ENCODE measurements around the gene PLA2G1B.

The PLA2G1B gene

GRCh38 chr12:120367233-120367923 lies 39.8 kb upstream of the PLA2G1B start:
- no peaks in the 10 kb centered on the region for H3K79me2 ChIP-seq (ENCODE audit: low read length)
- H3F3A ChIP-seq (ENCODE audit: insufficient read depth, low read length) = no peaks in the 10 kb centered on the region
- no peak overlapping the region for H3K9ac ChIP-seq (ENCODE audit: low read length)
- TF ChIP-seq EZH2phosphoT487 (IDR thresholded peaks at IDR 0.05; ENCODE audit: low read length) (no peak), CTCF (IDR thresholded peaks at IDR 0.05; ENCODE audit: low read length) (peak; percentile 28), EZH2 (optimal IDR thresholded peaks at IDR 0.05; ENCODE audit: low read depth, low read length) (no peak)
- no peaks in the 10 kb centered on the region for H3K9me2 ChIP-seq (replicated peaks; ENCODE audit: insufficient read depth, low read length)
- no peaks in the 10 kb centered on the region for H4K20me1 ChIP-seq (ENCODE audit: insufficient read depth, low read length)
- no peaks in the 10 kb centered on the region for H3K4me1 ChIP-seq (ENCODE audit: low read length)
- no peak for DNase-seq
- H2AFZ ChIP-seq (ENCODE audit: low read length) = no peak overlapping the region
- H3K4me3 ChIP-seq (ENCODE audit: low read length) = no peak overlapping the region
- no peak overlapping the region for H3K27ac ChIP-seq (ENCODE audit: low read length)
- H3K9me3 ChIP-seq (replicated peaks; ENCODE audit: insufficient read depth, low read length) = no peaks in the 10 kb centered on the region
- H3K27me3 ChIP-seq (replicated peaks; ENCODE audit: insufficient read depth, low read length) = peaks cover 59% of the 10 kb centered on the region
- H3K36me3 ChIP-seq (replicated peaks; ENCODE audit: insufficient read depth, low read length) = no peaks in the 10 kb centered on the region
- H3K4me2 ChIP-seq (ENCODE audit: low read depth, low read length) = no peak overlapping the region

- no peak for DNase-seq
- H3K79me2 ChIP-seq (ENCODE audit: low read length) = no peaks in the 10 kb centered on the region
- H3K4me2 ChIP-seq (ENCODE audit: low read depth, low read length) = no peak overlapping the region
- no peak overlapping the region for H3K4me3 ChIP-seq (ENCODE audit: low read length)
- no peaks in the 10 kb centered on the region for H3K4me1 ChIP-seq (ENCODE audit: low read length)
- H2AFZ ChIP-seq (ENCODE audit: low read length) = no peak overlapping the region
- no peaks in the 10 kb centered on the region for H3K9me3 ChIP-seq (replicated peaks; ENCODE audit: insufficient read depth, low read length)
- TF ChIP-seq CTCF (IDR thresholded peaks at IDR 0.05; ENCODE audit: low read length) = no peak
- TF ChIP-seq EZH2phosphoT487 (IDR thresholded peaks at IDR 0.05; ENCODE audit: low read length) = no peak
- no peak for TF ChIP-seq EZH2 (optimal IDR thresholded peaks at IDR 0.05; ENCODE audit: low read depth, low read length)
- no peaks in the 10 kb centered on the region for H3K9me2 ChIP-seq (replicated peaks; ENCODE audit: insufficient read depth, low read length)
- no peaks in the 10 kb centered on the region for H4K20me1 ChIP-seq (ENCODE audit: insufficient read depth, low read length)
- H3K27me3 ChIP-seq (replicated peaks; ENCODE audit: insufficient read depth, low read length) = peaks cover 56% of the 10 kb centered on the region
- no peaks in the 10 kb centered on the region for H3K36me3 ChIP-seq (replicated peaks; ENCODE audit: insufficient read depth, low read length)
- H3K27ac ChIP-seq (ENCODE audit: low read length) = no peak overlapping the region
- no peak overlapping the region for H3K9ac ChIP-seq (ENCODE audit: low read length)
- no peaks in the 10 kb centered on the region for H3F3A ChIP-seq (ENCODE audit: insufficient read depth, low read length)
Observed at GRCh38 chr12:120366845-120367232, 39.3 kb upstream of the PLA2G1B start.

GRCh38 chr12:120366341-120366705 lies 38.7 kb upstream of the PLA2G1B start:
- no peak for DNase-seq
- H3K9ac ChIP-seq (ENCODE audit: low read length) = no peak overlapping the region
- no peak overlapping the region for H3K4me2 ChIP-seq (ENCODE audit: low read depth, low read length)
- peaks cover 52% of the 10 kb centered on the region for H3K27me3 ChIP-seq (replicated peaks; ENCODE audit: insufficient read depth, low read length)
- H3K4me1 ChIP-seq (ENCODE audit: low read length) = no peaks in the 10 kb centered on the region
- no peaks in the 10 kb centered on the region for H3K79me2 ChIP-seq (ENCODE audit: low read length)
- no peaks in the 10 kb centered on the region for H3K36me3 ChIP-seq (replicated peaks; ENCODE audit: insufficient read depth, low read length)
- TF ChIP-seq EZH2 (optimal IDR thresholded peaks at IDR 0.05; ENCODE audit: low read depth, low read length) (no peak), CTCF (IDR thresholded peaks at IDR 0.05; ENCODE audit: low read length) (no peak), EZH2phosphoT487 (IDR thresholded peaks at IDR 0.05; ENCODE audit: low read length) (no peak)
- H3K4me3 ChIP-seq (ENCODE audit: low read length) = no peak overlapping the region
- H3F3A ChIP-seq (ENCODE audit: insufficient read depth, low read length) = no peaks in the 10 kb centered on the region
- no peak overlapping the region for H2AFZ ChIP-seq (ENCODE audit: low read length)
- H3K9me3 ChIP-seq (replicated peaks; ENCODE audit: insufficient read depth, low read length) = no peaks in the 10 kb centered on the region
- H3K9me2 ChIP-seq (replicated peaks; ENCODE audit: insufficient read depth, low read length) = no peaks in the 10 kb centered on the region
- H4K20me1 ChIP-seq (ENCODE audit: insufficient read depth, low read length) = no peaks in the 10 kb centered on the region
- no peak overlapping the region for H3K27ac ChIP-seq (ENCODE audit: low read length)
